H1 (cell line): ENCODE data around the gene RBP7. TPM values are rescaled to one million over a fixed set of nuclear protein-coding genes. Genes with fewer than 3 reads are reported as not detected.

Experiments used
- CTCF ChIA-PET: fragments of 300-600 bp; sonication (Branson Sonifier 250); formaldehyde crosslinking; loops from one replicate; lab custom pipeline; 2021; ENCODE audit not compliant: partially characterized antibody; lab: Charles Lee
- POLR2A ChIA-PET: fragments of 300-600 bp; sonication (Branson Sonifier 250); formaldehyde crosslinking; loops from one replicate; lab custom pipeline; 2021; ENCODE audit warnings: inconsistent platforms; ENCODE audit not compliant: partially characterized antibody; lab: Charles Lee
- DNase-seq, 2 experiments: peaks; one replicate each; pipeline versions ENCODE4 v3.0.0 to v3.0.0-alpha.2; 2010 to 2022; ENCODE audit warnings: low spot score in 2 of 2, low read depth in 1 of 2, mixed read lengths in 1 of 2
- FAIRE-seq: peaks from 2 replicates; lab custom pipeline; 2011; peaks lifted over from hg19 to GRCh38; lab: Jason Lieb, UNC
- H2AFZ ChIP-seq: 2 replicates; pipeline ENCODE4 v1.8.1; 2012; ENCODE audit warnings: low read length, inconsistent platforms
- H2AK5ac ChIP-seq: 2 replicates; pipeline ENCODE4 v1.6.1; 2013; ENCODE audit warnings: low read depth, low read length
- H2BK120ac ChIP-seq: replicated peaks from 2 replicates; pipeline ENCODE3; 2013; ENCODE audit warnings: low read depth, low read length, inconsistent platforms
- H2BK12ac ChIP-seq: 2 replicates; pipeline ENCODE4 v1.6.1; 2013; ENCODE audit warnings: low read depth, low read length
- H2BK15ac ChIP-seq: 2 replicates; pipeline ENCODE4 v1.6.1; 2013; ENCODE audit warnings: low read length
- H2BK20ac ChIP-seq: 2 replicates; pipeline ENCODE4 v1.6.1; 2013; ENCODE audit warnings: low read length
- H2BK5ac ChIP-seq: 2 replicates; pipeline ENCODE4 v1.6.1; 2013; ENCODE audit warnings: low read depth, low read length
- H3K14ac ChIP-seq: 2 replicates; pipeline ENCODE4 v1.6.1; 2013; ENCODE audit warnings: inconsistent platforms; ENCODE audit not compliant: insufficient read length
- H3K18ac ChIP-seq: 2 replicates; pipeline ENCODE4 v1.6.1; 2013; ENCODE audit warnings: low read length; ENCODE audit errors: extremely low read depth
- H3K23ac ChIP-seq: 2 replicates; pipeline ENCODE4 v1.6.1; 2013; ENCODE audit warnings: inconsistent platforms; ENCODE audit not compliant: insufficient read length
- H3K23me2 ChIP-seq: 2 replicates; pipeline ENCODE4 v1.6.1; 2013; ENCODE audit warnings: low read depth, low read length
- H3K27ac ChIP-seq: 2 replicates; pipeline ENCODE4 v1.6.1; 2011; ENCODE audit warnings: low read depth, low read length, inconsistent platforms
- H3K27me3 ChIP-seq, 4 experiments: replicated peaks in 1 of 4; 1 replicate in 1 of 4; 2 replicates in 3 of 4; pipeline versions ENCODE4 v1.6.1 to v1.8.1; 2011 to 2013; ENCODE audit warnings: low read length in 3 of 4, mild to moderate bottlenecking in 3 of 4, inconsistent platforms in 2 of 4, mixed read lengths in 2 of 4, moderate library complexity in 1 of 4; ENCODE audit not compliant: control insufficient read depth in 3 of 4, insufficient read depth in 3 of 4; ENCODE audit errors: extremely low read depth in 1 of 4
- H3K36me3 ChIP-seq, 4 experiments: 2 replicates each; pipeline versions ENCODE4 v1.6.1 to v1.8.1; 2011 to 2013; ENCODE audit warnings: mild to moderate bottlenecking in 4 of 4, low read length in 3 of 4, moderate library complexity in 2 of 4, control low read depth in 1 of 4, inconsistent platforms in 1 of 4; ENCODE audit not compliant: insufficient read depth in 4 of 4, control insufficient read depth in 2 of 4
- H3K4ac ChIP-seq: replicated peaks from 2 replicates; pipeline ENCODE3; 2013; ENCODE audit warnings: low read length, low read depth, mixed read lengths, inconsistent platforms; ENCODE audit not compliant: insufficient read length
- H3K4me1 ChIP-seq, 4 experiments: replicated peaks in 1 of 4; 1 replicate in 1 of 4; 2 replicates in 3 of 4; pipeline versions ENCODE4 v1.6.1 to v1.8.1; 2011 to 2013; ENCODE audit warnings: low read length in 3 of 4, inconsistent platforms in 2 of 4, mixed read lengths in 1 of 4; ENCODE audit not compliant: insufficient read depth in 4 of 4, control insufficient read depth in 3 of 4
- H3K4me2 ChIP-seq, 2 experiments: 2 replicates each; pipeline versions ENCODE4 v1.6.1 to v1.8.1; 2011 to 2013; ENCODE audit warnings: low read depth in 2 of 2, low read length in 2 of 2, control low read depth in 1 of 2, inconsistent platforms in 1 of 2, mild to moderate bottlenecking in 1 of 2; ENCODE audit not compliant: insufficient read depth in 1 of 2
- H3K4me3 ChIP-seq, 4 experiments: fragments of 200-600, 300-600 bp in 1 of 4; sonication (generic), shearing (Covaris generic), sonication (Bioruptor Twin) in 1 of 4; 2 replicates each; pipeline versions ENCODE4 v1.5.1 to v1.8.1; 2011 to 2016; ENCODE audit warnings: low read length in 4 of 4, low read depth in 3 of 4, control low read depth in 2 of 4, inconsistent platforms in 2 of 4, mild to moderate bottlenecking in 2 of 4, mixed read lengths in 1 of 4, moderate library complexity in 1 of 4; ENCODE audit not compliant: insufficient read depth in 2 of 4; ENCODE audit errors: extremely low read depth in 1 of 4
- H3K56ac ChIP-seq: replicated peaks from 2 replicates; pipeline ENCODE3; 2013; ENCODE audit warnings: low read depth, mild to moderate bottlenecking, mixed read lengths, low read length, inconsistent platforms; ENCODE audit not compliant: insufficient read length
- H3K79me1 ChIP-seq: 2 replicates; pipeline ENCODE4 v1.6.1; 2013; ENCODE audit warnings: low read depth, low read length, control low read depth
- H3K79me2 ChIP-seq, 2 experiments: 2 replicates each; pipeline versions ENCODE4 v1.6.1 to v1.8.1; 2012 to 2013; ENCODE audit warnings: low read length in 2 of 2, mild to moderate bottlenecking in 2 of 2, inconsistent platforms in 1 of 2; ENCODE audit not compliant: insufficient read depth in 2 of 2, control insufficient read depth in 1 of 2
- H3K9ac ChIP-seq, 4 experiments: replicated peaks in 1 of 4; 1 replicate in 1 of 4; 2 replicates in 3 of 4; pipeline versions ENCODE4 v1.6.1 to v1.8.1; 2011 to 2013; ENCODE audit warnings: low read depth in 3 of 4, low read length in 3 of 4, control low read depth in 2 of 4, mild to moderate bottlenecking in 2 of 4, moderate library complexity in 2 of 4, inconsistent platforms in 1 of 4; ENCODE audit errors: extremely low read depth in 1 of 4
- H3K9me3 ChIP-seq, 2 experiments: 2 replicates each; pipeline versions ENCODE4 v1.6.1 to v1.8.1; 2012 to 2013; ENCODE audit warnings: mild to moderate bottlenecking in 2 of 2, moderate library complexity in 2 of 2, control low read depth in 1 of 2, inconsistent platforms in 1 of 2, low read depth in 1 of 2, low read length in 1 of 2, mixed read lengths in 1 of 2; ENCODE audit not compliant: insufficient read depth in 2 of 2
- H4K20me1 ChIP-seq, 2 experiments: replicated peaks in 1 of 2; 2 replicates each; pipeline versions ENCODE3 to v1.8.1; 2011 to 2013; ENCODE audit warnings: inconsistent platforms in 2 of 2, low read length in 2 of 2, mild to moderate bottlenecking in 1 of 2; ENCODE audit not compliant: insufficient read depth in 2 of 2, control insufficient read depth in 1 of 2
- H4K5ac ChIP-seq: 2 replicates; pipeline ENCODE4 v1.6.1; 2013; ENCODE audit warnings: low read length, low read depth, mixed read lengths, inconsistent platforms; ENCODE audit not compliant: insufficient read length
- H4K8ac ChIP-seq: 2 replicates; pipeline ENCODE4 v1.8.0; 2013; ENCODE audit warnings: mild to moderate bottlenecking, moderate library complexity, low read length, inconsistent platforms; ENCODE audit not compliant: insufficient read depth; ENCODE audit errors: extremely low read depth
- H4K91ac ChIP-seq: replicated peaks from 2 replicates; pipeline ENCODE3; 2013; ENCODE audit warnings: low read length, mixed read lengths, inconsistent platforms; ENCODE audit not compliant: insufficient read length
- SUZ12 ChIP-seq: fragments of 200-600 bp; sonication (generic); IDR thresholded peaks from 2 replicates; pipeline ENCODE4 v1.6.1; 2012; ENCODE audit warnings: mild to moderate bottlenecking, inconsistent platforms, low read length, moderate library complexity, mixed read lengths
- YY1 ChIP-seq: IDR thresholded peaks from 2 replicates; pipeline ENCODE4 v1.6.1; 2011; ENCODE audit warnings: low read depth, mild to moderate bottlenecking, low read length
- WGBS, 2 experiments: shearing (Covaris generic) in 1 of 2; methylation state at CpG; one replicate each; pipeline versions ENCODE4 v1.1.6 to v1.1.7; 2013 to 2015; ENCODE audit warnings: low lambda C conversion rate in 2 of 2, mixed read lengths in 2 of 2, inconsistent platforms in 1 of 2, low coverage in 1 of 2, missing lambda C conversion rate in 1 of 2; ENCODE audit not compliant: insufficient replicate concordance in 2 of 2, insufficient coverage in 1 of 2, insufficient read length in 1 of 2; ENCODE audit errors: extremely low coverage in 1 of 2, missing lambda C conversion rate in 1 of 2; 5-methylcytosine and 5-hydroxymethylcytosine counted together
- polyA plus RNA-seq, 7 experiments: library from polyadenylated mRNA; depleted of rRNA in 3 of 7; stranded (reverse) in 5 of 7; unstranded in 2 of 7; fragments of >200 nt in 5 of 7; fragments of 200-250 nt in 2 of 7; gene quantifications; 1 replicate in 5 of 7; 2 replicates in 1 of 7; 4 replicates in 1 of 7; pipeline versions ENCODE4 v1.2.1 to v1.2.3, GENCODE V29; 2011 to 2013; ENCODE audit warnings: missing spikeins in 2 of 7, mixed read lengths in 2 of 7
- total RNA-seq: library from RNA; stranded (reverse); fragmentation: NEBNext Ultra II Directional; extraction: Animal tissue kit (Norgen Biotek cat#: 25700); gene quantifications from 2 replicates; pipeline ENCODE4 v1.2.1, GENCODE V29; 2021

RBP7 gene
- total and polyA plus RNA-seq, 2 of the 8 experiments (the other 6 are each of a cell fraction or from before 2014, with no cell fraction given): 5.7 to 7.2 TPM

- Histone ChIP-seq H3K9ac (no peak overlapping the region), H3K9me3 (no peaks in the 10 kb centered on the region), H3K27me3 (no peaks in the 10 kb centered on the region), H3K4me3 (no peak overlapping the region), H4K91ac (no peak overlapping the region), H4K8ac (no peak overlapping the region), H3K4ac (no peak overlapping the region), H3K4me2 (no peak overlapping the region), H3K4me1 (peaks cover 2 to 8% (median 4%) of the 10 kb centered on the region in 4 experiments; a peak in 4 of 7 replicates), H3K56ac (no peak overlapping the region), H2BK15ac (no peak overlapping the region), H2BK20ac (no peak overlapping the region), H3K23me2 (no peaks in the 10 kb centered on the region), H3K23ac (no peak overlapping the region), H3K36me3 (no peaks in the 10 kb centered on the region), H4K5ac (no peak overlapping the region), H3K27ac (no peak overlapping the region), H3K79me1 (peaks cover 13% of the 10 kb centered on the region), H2BK5ac (no peak overlapping the region), H2BK120ac (no peak overlapping the region), H2BK12ac (no peak overlapping the region), H3K18ac (no peak overlapping the region), H2AK5ac (no peak overlapping the region), H3K14ac (no peak overlapping the region), H3K79me2 (peaks cover 0 to 71% of the 10 kb centered on the region in 2 experiments; a peak in 3 of 4 replicates), H4K20me1 (peaks cover 5 to 14% of the 10 kb centered on the region in 2 experiments), H2AFZ (no peak overlapping the region)
- POLR2A ChIA-PET: no interaction called here
- CTCF ChIA-PET: interaction anchor here (0.6 to 1.8 kb wide), 4 partner anchors 12 to 1744 kb away, joined by 3 to 5 read pairs (median 3); no protein-coding TSS in a partner anchor
- FAIRE-seq (no peak), DNase-seq (no peak)
- 92% methylated on average over 8 of the region's 8 CpGs; no CpG with 5 or more reads in 1 of the 2 experiments for WGBS, 2 experiments
- TF ChIP-seq SUZ12 (no peak), YY1 (no peak)
These were observed 63.5 kb downstream of the RBP7 start for GRCh38 chr1:10060311-10061100.
